HG03439 (cell line): ENCODE results near the gene SPOPL.

Experiments used
- ATAC-seq: cut with Tn5 transposase; IDR thresholded peaks from one replicate; pipeline ENCODE4 v1.9.1; 2021; ENCODE audit warnings: mild to moderate bottlenecking, moderate library complexity; ENCODE audit not compliant: unreplicated experiment

The SPOPL gene

DNA sequence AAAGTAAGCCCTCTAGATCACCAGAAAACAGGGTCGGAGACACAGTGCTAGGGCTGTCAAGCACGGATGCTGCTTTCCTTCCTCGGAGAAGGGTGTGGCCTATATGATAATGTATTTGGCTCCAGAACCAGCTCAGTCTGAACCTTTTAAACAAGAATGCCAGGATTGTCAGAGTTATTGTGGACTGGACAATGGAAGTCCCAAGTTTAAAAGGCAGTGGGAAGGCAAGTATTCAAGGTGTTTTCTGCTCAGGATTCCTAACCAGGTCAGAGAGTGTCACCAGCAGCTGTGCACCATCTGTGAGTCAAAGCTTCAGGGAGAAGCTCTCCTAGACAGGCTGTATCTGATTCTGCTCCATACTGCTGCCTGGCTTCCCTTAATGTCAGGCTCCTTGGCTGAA is 94.8 kb downstream of the SPOPL start:
- ATAC-seq, result no peak

DNA sequence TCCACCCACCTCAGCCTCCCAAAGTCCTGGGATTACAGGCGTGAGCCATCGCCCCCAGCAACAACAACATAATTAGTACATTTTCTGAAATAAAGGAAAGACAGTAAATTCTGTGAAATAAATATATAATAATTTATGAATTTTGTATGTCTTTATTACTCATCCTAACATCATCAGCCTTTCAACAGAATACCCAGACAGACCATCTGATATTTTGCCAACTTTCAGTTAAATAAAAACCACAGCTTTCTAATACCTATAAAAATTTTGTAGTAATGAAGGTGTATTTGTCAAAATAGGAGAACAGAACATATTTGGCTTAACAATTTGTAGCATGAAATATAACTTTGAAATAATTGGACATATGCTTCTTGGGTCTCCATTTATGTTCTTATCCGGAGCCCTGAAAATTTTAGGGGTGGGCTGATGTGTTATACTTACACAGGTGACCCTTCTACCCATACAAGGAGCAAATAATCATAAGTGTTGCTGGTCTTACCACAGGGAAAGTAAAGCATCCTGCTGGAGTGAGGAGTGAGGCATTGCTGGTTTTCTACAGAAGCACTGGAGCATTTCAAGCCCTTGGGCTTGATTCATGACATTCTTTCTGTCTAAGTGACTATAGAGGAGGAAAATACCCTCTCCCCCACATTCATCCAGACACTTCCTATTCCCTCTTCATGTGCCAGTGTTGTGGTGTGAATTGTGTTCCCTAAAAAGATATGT is 99.3 kb downstream of the SPOPL start:
- ATAC-seq, result no peak

DNA sequence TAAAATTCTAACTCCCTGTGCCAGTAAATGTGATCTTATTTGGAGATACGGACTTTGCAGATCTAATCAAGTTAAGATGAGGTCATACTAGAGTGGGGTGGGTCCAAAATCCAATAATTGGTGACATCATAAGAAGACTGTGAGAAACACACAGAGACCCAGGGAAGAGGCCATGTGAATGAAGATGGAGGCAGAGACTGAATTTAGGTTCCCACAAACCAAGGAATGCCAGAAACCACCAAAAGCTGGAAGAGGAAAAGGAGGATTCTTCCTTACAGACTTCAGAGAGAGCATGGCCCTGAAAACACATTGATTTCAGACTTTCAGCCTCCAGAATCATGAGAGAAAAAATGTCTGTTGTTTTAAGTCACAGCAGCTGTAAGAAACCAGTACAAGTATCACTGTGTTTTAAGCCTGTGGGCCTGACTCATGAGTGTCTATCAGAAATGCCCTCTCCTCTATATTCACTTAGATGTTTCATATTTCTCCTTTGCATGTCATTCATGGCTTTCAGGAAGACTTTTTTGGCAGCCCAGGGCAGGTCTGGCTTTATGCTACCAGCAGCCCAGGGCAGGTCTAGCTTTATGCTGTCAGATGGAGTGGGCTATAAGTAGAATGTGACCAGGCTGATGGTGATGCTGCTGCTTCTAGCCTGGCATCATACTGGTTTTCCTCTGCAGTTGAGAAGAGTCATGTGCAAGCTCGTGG is 100.0 kb downstream of the SPOPL start:
- no peak for ATAC-seq

DNA sequence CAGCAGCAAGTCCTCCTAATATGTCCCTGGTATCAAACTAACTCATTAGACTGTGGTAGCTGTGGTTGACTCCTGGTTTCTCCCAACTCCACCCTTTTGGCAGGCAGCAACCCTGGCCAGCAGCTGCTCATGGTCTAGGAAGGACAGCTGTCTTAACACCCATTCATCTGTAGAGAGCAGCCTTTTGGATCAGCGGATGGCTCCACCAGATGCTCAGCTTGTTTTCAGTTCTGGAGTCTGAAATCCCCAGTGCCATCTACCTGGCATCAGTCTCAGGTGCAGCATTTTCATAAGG is 100.5 kb downstream of the SPOPL start:
- ATAC-seq, result no peak

DNA sequence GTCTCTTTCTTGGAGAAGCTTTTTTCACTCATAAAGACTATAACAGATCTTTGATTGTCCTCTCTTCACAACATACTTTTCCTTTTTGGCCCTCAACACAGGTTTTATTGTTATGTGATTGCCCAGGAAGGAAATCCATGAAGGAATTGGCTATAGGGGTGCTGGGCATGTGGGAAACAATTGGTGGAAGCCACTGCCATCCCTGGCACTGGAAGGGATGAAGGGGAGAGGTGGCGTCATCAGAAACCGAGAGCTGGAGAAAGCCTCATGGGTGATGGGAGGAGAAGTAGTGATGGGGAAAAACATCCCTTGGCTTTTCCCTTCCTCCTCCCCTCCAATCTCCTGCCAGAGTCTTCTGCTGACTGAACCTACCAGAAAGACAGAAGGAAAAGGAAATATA is 106.2 kb downstream of the SPOPL start:
- ATAC-seq, result no peak

DNA sequence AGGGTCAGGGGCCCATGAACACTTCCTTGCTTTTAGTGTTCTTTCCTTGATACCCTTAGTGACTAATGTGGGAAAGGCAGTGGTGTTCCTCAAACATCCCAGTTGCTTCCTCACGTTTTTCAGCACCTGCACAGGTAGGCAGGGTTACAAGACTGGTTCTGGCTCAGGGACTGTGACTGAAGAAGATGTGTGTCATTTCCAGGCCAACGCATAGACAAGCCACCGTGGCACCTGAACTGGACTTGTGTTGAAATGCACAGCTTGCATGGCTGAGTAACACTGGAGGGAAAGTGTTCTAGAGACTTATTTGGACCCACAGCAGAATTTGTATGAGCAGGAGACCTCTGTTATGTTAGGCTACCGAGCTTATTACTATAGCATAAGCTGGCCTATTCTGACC is 107.9 kb downstream of the SPOPL start:
- ATAC-seq, result no peak

DNA sequence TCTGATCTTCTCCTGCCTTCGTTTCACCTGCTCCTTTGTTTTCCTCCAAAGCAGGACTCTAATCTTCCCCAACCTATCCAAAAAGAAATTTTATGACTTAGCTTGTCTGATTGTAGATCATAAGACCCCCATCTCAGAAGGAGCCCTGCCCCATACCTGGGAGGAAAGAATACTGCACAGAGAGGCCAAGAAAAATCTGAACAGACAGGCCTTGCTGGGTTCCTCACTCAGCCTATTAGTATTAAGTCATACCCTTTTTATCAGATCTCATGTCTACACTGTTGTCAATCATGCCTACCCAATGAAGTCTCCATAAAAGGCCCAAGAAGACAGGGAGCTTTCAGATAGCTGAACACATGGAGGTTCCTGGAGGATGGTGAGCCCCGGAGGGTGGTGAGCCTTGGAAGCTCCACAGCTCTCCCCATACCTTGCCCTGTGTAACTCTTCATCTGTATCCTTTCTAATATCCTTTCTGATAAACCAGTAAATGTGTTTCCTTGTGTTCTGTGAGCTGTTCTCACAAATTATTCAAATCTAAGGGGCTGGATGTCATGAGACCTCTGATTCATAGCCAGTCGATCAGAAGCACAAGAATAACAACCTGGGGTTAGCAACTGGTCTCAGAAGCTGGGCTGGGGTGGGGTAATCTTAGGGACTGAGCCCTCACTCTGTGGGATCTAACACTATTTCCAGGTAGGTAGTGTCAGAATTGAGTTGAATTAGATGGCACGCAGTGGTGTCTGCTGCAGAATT is 108.8 kb downstream of the SPOPL start:
- ATAC-seq, result no peak

DNA sequence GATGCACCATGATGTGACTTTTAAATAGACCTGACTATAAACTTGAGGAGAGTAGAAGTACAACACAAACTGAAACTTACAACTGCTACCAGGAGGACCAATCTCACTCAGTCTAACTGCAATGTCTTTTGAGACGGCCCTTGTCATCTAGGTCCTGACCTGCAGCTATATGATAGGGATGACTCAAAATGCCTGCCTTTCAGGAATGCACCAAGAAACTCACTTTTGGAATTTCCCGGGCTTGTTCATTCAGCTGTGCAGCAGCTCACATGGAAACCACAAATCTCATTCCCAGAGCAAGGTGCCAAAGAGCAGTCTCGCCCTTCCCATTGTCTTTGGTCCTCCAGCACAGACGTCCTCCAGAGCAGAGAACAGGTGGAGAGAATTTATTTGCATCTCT is 113.7 kb downstream of the SPOPL start:
- ATAC-seq, result no peak

DNA sequence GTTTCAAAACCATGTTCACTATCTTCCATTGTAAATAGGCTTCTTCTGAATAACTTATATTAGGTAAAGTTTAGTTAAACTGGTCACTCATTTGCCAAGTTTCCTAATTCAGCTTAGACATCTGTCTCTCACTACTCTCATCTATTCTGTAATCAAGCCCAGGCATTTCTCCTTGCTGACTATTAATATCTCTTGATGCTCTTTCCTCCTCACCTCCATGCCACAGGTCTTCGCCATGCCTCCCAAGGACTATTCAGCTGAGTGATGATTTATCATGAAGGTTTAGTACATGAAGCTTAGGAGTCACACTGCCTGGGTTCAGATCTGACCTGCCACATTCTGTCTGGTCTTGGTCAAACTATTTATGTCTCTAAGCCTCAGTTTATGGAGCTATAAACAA is 115.5 kb downstream of the SPOPL start:
- no peak for ATAC-seq

DNA sequence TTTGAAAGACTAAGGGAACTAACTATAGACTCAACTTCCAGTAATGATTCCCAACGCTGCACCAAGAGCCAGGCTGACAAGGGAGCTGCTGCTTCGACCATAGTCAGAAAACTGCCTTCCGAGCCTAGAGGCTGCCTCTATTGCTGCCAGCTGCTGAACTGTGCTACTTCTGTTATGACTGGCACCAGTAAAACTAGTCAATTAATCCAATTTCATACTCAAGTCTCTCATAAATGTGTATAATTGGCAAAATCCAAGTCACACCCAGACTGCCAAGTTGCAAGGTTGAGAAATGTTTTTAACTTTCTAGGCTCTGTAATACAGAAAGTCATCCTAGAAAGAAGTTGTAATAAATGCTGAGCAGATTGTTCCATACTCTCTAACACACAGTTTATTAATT is 117.4 kb downstream of the SPOPL start:
- ATAC-seq, result no peak

DNA sequence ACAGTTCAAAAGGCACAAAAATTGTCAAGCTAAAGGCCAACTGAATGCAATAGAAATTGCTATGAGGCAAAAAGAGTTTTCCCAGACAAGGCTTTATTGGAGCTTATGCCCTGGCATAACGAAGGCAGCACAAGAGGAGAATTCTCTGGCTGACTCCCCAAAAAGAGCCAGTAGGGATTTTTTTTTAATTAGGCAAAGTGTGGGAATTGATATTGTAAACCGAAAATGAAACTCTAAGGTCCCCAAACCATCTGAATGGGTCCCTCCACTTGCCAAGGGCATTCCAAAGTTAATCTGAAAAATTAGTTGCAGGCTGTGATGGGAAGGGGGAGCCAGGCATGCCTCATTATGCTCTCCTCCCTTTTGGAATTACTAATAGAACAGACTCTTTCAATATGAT is 118.9 kb downstream of the SPOPL start:
- ATAC-seq, result no peak

DNA sequence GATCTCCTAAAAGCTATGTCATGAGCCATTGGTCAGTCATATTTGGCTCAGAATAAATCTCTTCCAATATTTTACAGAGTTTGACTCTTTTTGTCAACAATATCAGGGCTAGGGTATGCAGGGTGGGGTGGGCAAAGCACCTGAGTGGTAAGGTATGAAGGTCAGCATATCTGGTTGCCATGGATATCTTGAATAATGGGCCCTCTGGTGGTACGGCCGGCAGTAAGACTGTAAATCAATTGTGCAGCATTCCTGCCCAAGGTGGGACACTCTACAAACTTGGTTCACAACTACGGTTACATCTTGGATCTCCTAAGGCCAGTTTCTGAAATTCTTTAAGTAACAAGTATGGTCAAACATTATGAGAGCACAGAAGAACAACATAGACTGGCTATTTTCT is 119.6 kb downstream of the SPOPL start:
- no peak for ATAC-seq

DNA sequence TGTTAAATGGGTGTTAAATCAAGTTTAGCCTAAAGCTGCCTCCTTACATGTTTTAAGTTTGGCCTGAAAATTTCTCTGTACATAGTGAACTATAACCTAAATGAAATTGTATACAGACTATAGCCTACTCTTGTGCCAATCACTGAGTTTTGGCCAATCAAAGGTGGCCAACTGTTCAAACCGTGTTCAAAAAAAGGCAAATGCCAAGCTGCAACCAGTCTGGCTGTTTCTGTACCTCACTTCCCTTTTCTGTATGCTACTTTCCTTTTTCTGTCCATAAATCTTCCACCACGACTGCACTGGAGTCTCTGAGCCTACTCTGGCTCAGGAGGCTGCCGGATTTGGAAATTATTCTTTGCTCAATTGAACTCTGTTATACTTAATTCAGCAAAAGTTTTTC is 121.0 kb downstream of the SPOPL start:
- no peak for ATAC-seq
